Measurements from ENCODE around the gene IQGAP3. TPM values are rescaled to one million over a fixed set of nuclear protein-coding genes. Genes with fewer than 3 reads are reported as not detected.
A peak's percentile ranks its signal among the peaks of the same experiment; 100 is the strongest.
"Not testable (repeated sequence)": the region's sequence is repeated elsewhere in the genome, so short reads cannot be mapped to it uniquely, and the experiment has no call there.

IQGAP3 gene
- total and polyA plus RNA-seq, 11 donors, result 0.09 to 5.1 (median 0.25) TPM

DNA sequence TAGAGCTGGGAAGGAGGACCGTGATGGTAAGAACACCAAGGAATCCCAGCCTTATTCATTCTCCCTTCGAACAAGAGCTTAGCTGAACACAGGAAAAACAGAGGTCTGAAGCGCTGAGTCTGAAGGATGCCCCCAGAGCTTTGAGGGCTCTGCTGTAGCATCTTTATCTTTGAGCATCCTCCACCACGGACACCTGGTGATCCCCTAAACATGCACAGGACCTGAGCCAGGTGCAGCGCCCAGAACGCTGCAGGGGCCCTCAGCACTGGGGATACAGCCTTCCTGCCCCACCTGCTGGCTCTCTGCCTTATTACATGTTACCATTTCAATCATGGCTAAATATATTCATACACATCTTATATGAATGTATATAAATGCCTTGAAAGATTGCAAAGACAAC is 36.6 kb upstream of the IQGAP3 start:
- H3K4me1 ChIP-seq, result peaks cover 0 to 8% (median 4%) of the 10 kb centered on the region in 12 donors
- H3K4me3 ChIP-seq, result no peak overlapping the region
- H3K9me3 ChIP-seq, result no peaks in the 10 kb centered on the region
- H3K27me3 ChIP-seq, result no peaks in the 10 kb centered on the region
- no peaks in the 10 kb centered on the region for H3K36me3 ChIP-seq
- intact Hi-C loops (cut with DNase I), result loop anchor here (1.0 to 10.0 kb wide), 9 partner anchors 104 to 224 kb away; partner anchors contain the start of gene MEF2D (in 1 of the 10)
- peak in 8 of 12 donors; percentile 13 to 32 (median 23) for TF ChIP-seq CTCF (IDR thresholded peaks at IDR 0.05)
- no peak for TF ChIP-seq POLR2A (IDR thresholded peaks at IDR 0.05)
- ATAC-seq (peak in 1 of 4 donors; percentile 32), DNase-seq (no peak)
- 44 to 53% (median 47%) methylated on average over 6 of the region's 6 CpGs for WGBS, 4 donors
- no peak overlapping the region for H3K27ac ChIP-seq

DNA sequence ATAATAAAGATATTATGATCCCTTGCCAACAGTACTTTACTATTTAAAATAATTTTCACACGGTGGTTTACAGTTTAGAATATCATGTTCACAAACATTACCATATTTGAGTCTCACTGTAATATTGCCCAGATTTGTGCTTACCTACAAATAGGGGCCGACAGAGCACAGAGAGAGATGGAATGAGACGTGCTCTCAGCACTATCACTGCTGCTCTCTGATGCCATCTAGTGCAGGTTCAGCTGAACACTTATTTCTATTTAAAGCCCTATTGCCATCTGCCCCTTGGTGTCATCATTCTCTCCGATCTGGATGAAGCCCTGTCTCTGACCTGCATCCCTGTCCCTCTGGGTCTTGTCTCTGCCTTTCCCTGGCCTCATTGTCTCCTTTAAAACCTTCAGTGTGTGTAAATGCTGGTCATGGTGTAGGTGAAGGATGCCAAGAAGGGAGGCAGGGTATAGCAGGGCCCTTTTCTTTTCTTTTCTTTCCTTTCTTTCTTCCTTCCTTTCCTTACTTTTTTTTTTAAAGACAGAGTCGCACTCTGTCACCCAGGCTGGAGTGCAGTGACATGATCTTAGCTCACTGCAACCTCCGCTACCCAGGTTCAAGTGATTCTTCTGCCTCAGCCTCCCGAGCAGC is 35.8 kb upstream of the IQGAP3 start:
- Histone ChIP-seq H3K4me3 (no peak overlapping the region), H3K9me3 (no peaks in the 10 kb centered on the region), H3K4me1 (peaks cover 0 to 8% (median 4%) of the 10 kb centered on the region in 12 donors), H3K27me3 (no peaks in the 10 kb centered on the region), H3K36me3 (no peaks in the 10 kb centered on the region), H3K27ac (no peak overlapping the region)
- intact Hi-C loops (cut with DNase I), result loop anchor here (1.0 to 10.0 kb wide), 9 partner anchors 103 to 223 kb away; partner anchors contain the start of gene MEF2D (in 1 of the 10)
- WGBS, 4 donors, result 29 to 34% (median 32%) methylated on average over 7 of the region's 7 CpGs
- peak in 4 of 5 donors; percentile 41 to 63 (median 60) for DNase-seq
- ATAC-seq, result peak; percentile 89 to 94 (median 91)
- no peak for TF ChIP-seq POLR2A (IDR thresholded peaks at IDR 0.05)
- peak; percentile 55 to 84 (median 76) for TF ChIP-seq CTCF (IDR thresholded peaks at IDR 0.05)

DNA sequence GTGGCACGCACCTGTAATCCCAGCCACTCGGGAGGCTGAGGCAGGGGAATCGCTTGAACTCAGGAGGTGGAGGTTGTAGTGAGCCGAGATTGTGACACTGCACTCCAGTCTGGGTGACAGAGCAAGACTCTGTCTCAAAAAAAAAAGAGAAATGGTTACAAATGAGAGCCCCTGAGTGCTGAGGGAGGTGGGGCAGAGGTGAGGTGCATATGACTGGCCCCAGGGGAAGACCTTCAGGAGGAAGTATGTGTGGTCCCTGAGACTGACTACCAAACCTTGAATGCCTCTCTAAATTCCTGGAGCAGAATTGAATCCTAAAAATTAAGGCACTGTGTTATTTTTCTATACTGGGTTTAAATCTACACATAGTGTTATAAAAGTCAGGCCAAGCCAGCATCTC is 35.0 kb upstream of the IQGAP3 start:
- H3K9me3 ChIP-seq, H3K4me3 ChIP-seq, H3K36me3 ChIP-seq, H3K27ac ChIP-seq, ATAC-seq, DNase-seq, H3K27me3 ChIP-seq: not testable (repeated sequence)
- intact Hi-C loops (cut with DNase I), result loop anchor here in 8 of 10 donors (2.0 to 10.0 kb wide), 6 partner anchors 23 to 223 kb away; partner anchors contain the start of gene MEF2D (in 1 of the 8)
- WGBS, 4 donors, result 82 to 92% (median 83%) methylated on average over 4 of the region's 4 CpGs
- H3K4me1 ChIP-seq, result peaks cover 0 to 12% (median 6%) of the 10 kb centered on the region in 12 donors

DNA sequence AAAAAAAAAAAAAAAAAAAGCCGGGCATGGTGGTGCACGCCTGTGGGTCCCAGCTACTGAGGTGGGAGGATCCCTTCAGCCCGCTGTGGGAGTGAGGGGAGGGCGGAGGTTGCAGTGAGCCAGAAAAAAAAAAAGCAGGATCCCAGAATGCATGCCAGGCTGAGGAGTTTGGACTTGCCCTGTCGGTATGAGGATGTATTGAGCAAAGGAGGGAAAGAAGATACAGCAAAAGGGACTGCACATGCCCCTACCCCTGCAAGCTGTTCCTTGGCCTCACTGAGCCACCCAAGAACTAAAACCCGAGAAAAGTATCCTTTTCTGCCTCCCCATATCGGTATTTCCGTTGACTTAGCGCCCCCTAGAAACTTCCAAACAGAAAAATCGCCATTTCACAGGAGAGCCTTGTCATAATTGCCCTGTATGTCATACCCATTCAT is 30.2 kb upstream of the IQGAP3 start:
- Histone ChIP-seq H3K27me3 (no peaks in the 10 kb centered on the region), H3K9me3 (no peaks in the 10 kb centered on the region), H3K4me3 (no peak overlapping the region), H3K36me3 (peaks cover 0 to 15% (median 11%) of the 10 kb centered on the region in 9 donors), H3K27ac (no peak overlapping the region), H3K4me1 (peaks cover 3 to 27% (median 14%) of the 10 kb centered on the region in 12 donors)
- intact Hi-C loops (cut with DNase I), result loop anchor here in 5 of 10 donors (2.0 to 10.0 kb wide), 6 partner anchors 98 to 218 kb away; partner anchors contain the start of gene MEF2D (in 2 of the 5)
- 37 to 47% (median 43%) methylated on average over 10 of the region's 10 CpGs for WGBS, 4 donors
- peak in 6 of 12 donors; percentile 17 to 37 (median 28) for TF ChIP-seq CTCF (IDR thresholded peaks at IDR 0.05)
- TF ChIP-seq POLR2A (IDR thresholded peaks at IDR 0.05), result no peak
- ATAC-seq (no peak), DNase-seq (no peak)
